Measurements from ENCODE around the gene MCTP2. TPM values are rescaled to one million over a fixed set of nuclear protein-coding genes. Genes with fewer than 3 reads are reported as not detected.

The MCTP2 gene
- total RNA-seq, 1 experiment from 2014 or later = 1.3 TPM

GRCh38 chr15:94485148-94485719 lies 253.9 kb downstream of the MCTP2 start:
- H3K79me2 ChIP-seq (ENCODE audit: insufficient read depth, low read length) = no peaks in the 10 kb centered on the region
- no peak overlapping the region for H3K27ac ChIP-seq (ENCODE audit: insufficient read length, low read depth, low read length)
- H2BK12ac ChIP-seq (ENCODE audit: insufficient read length, low read depth, low read length) = no peak overlapping the region
- H3K36me3 Mint-ChIP-seq (ENCODE audit: insufficient read depth in 1 of 3, low read depth in 3 of 3) = no peaks in the 10 kb centered on the region
- no peak overlapping the region for H3K4me2 ChIP-seq (ENCODE audit: insufficient read depth, insufficient read length, low read length)
- no peak overlapping the region for H3K23ac ChIP-seq (ENCODE audit: insufficient read length, low read depth, low read length)
- H2AK5ac ChIP-seq (ENCODE audit: insufficient read length, low read length) = no peak overlapping the region
- no peaks in the 10 kb centered on the region for H3K27me3 ChIP-seq (ENCODE audit: insufficient read depth, low read length)
- peaks cover 0 to 2% of the 10 kb centered on the region in 2 experiments; a peak in 3 of 5 replicates for H3K9me3 Mint-ChIP-seq
- no peak overlapping the region for H3K4ac ChIP-seq (ENCODE audit: low read depth, low read length)
- H3K4me1 ChIP-seq (ENCODE audit: insufficient read depth, low read length) = no peaks in the 10 kb centered on the region
- H2AFZ ChIP-seq (ENCODE audit: low read length) = no peak overlapping the region
- no peak overlapping the region for H3T11ph ChIP-seq (ENCODE audit: low read length)
- no peak overlapping the region for H2BK5ac ChIP-seq (ENCODE audit: insufficient read length, low read length)
- H3K18ac ChIP-seq (ENCODE audit: insufficient read length, low read depth, low read length) = no peak overlapping the region
- H4K20me1 ChIP-seq (ENCODE audit: control insufficient read depth, insufficient read depth, insufficient read length) = no peaks in the 10 kb centered on the region
- H4K91ac ChIP-seq (ENCODE audit: insufficient read length, low read depth, low read length) = no peak overlapping the region
- H3K23me2 ChIP-seq (ENCODE audit: insufficient read length, low read depth, low read length, poor library complexity, severe bottlenecking) = no peaks in the 10 kb centered on the region
- H2BK20ac ChIP-seq (ENCODE audit: low read depth, low read length, poor library complexity, severe bottlenecking) = no peak overlapping the region
- no peak overlapping the region for H3K27ac Mint-ChIP-seq
- TF ChIP-seq, protein P1, sequence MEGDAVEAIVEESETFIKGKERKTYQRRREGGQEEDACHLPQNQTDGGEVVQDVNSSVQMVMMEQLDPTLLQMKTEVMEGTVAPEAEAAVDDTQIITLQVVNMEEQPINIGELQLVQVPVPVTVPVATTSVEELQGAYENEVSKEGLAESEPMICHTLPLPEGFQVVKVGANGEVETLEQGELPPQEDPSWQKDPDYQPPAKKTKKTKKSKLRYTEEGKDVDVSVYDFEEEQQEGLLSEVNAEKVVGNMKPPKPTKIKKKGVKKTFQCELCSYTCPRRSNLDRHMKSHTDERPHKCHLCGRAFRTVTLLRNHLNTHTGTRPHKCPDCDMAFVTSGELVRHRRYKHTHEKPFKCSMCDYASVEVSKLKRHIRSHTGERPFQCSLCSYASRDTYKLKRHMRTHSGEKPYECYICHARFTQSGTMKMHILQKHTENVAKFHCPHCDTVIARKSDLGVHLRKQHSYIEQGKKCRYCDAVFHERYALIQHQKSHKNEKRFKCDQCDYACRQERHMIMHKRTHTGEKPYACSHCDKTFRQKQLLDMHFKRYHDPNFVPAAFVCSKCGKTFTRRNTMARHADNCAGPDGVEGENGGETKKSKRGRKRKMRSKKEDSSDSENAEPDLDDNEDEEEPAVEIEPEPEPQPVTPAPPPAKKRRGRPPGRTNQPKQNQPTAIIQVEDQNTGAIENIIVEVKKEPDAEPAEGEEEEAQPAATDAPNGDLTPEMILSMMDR (conservative IDR thresholded peaks at IDR 0.05) = no peak
- DNase-seq = no peak
- H3K4me1 Mint-ChIP-seq = no peaks in the 10 kb centered on the region
- no peak overlapping the region for H3K56ac ChIP-seq (ENCODE audit: insufficient read length, low read depth, low read length)
- no peak overlapping the region for H4K5ac ChIP-seq (ENCODE audit: insufficient read length, low read depth, low read length)
- no peak overlapping the region for H3K9ac ChIP-seq (ENCODE audit: extremely low read depth, insufficient read length, low read length)
- no peak overlapping the region for H2BK120ac ChIP-seq (ENCODE audit: low read depth, low read length, poor library complexity, severe bottlenecking)
- H3K14ac ChIP-seq (ENCODE audit: insufficient read depth, low read length) = no peak overlapping the region
- H3K9me3 ChIP-seq (ENCODE audit: control insufficient read depth, low read depth, low read length) = no peaks in the 10 kb centered on the region
- H3K4me3 Mint-ChIP-seq = no peak overlapping the region
- WGBS (ENCODE audit: extremely low coverage, insufficient read length, low lambda C conversion rate) = no CpG with 5 or more reads among the region's 3 CpGs
- no peak overlapping the region for H2BK15ac ChIP-seq (ENCODE audit: low read depth, low read length)
- H4K8ac ChIP-seq (replicated peaks; ENCODE audit: insufficient read length, low read depth, low read length) = no peak overlapping the region
- H3K79me1 ChIP-seq (ENCODE audit: insufficient read depth, low read depth, low read length, poor library complexity, severe bottlenecking) = no peaks in the 10 kb centered on the region
- no peaks in the 10 kb centered on the region for H3K27me3 Mint-ChIP-seq (ENCODE audit: low read depth)

All from H9 (cell line).